GM13976 (cell line): ENCODE results near the gene KLF4.

Source experiments
- DNase-seq: peaks from one replicate; pipeline ENCODE4 v3.0.0; 2012; ENCODE audit warnings: low spot score
- CTCF ChIP-seq: IDR thresholded peaks from 2 replicates; pipeline ENCODE4 v1.5.1; 2012; ENCODE audit warnings: borderline replicate concordance, mild to moderate bottlenecking; ENCODE audit not compliant: insufficient read depth; ENCODE audit errors: extremely low read depth, missing control alignments, control extremely low read depth
- in situ Hi-C: fragments of 300-500 bp; cut with MboI; formaldehyde crosslinking; loops from one replicate; pipeline ENCODE4 v1.12.0; 2022; ENCODE audit warnings: low sequenced_read_pairs, mixed read lengths, inconsistent platforms; ENCODE audit not compliant: unreplicated experiment

Gene KLF4

GRCh38 chr9:107466826-107467225 is 22.7 kb downstream of the KLF4 start:
- in situ Hi-C loops, result loop anchor here (25.0 kb wide), 1 partner anchor 1295 kb away; no protein-coding TSS in a partner anchor
- no peak for TF ChIP-seq CTCF
- no peak for DNase-seq

GRCh38 chr9:107465467-107466451 is 23.8 kb downstream of the KLF4 start:
- peak; percentile 50 for TF ChIP-seq CTCF
- DNase-seq, result peak; percentile 79
- in situ Hi-C loops, result loop anchor here (25.0 kb wide), 1 partner anchor 1297 kb away; no protein-coding TSS in a partner anchor

- no peak for DNase-seq
- no peak for TF ChIP-seq CTCF
- in situ Hi-C loops, result loop anchor here (25.0 kb wide), 1 partner anchor 1298 kb away; no protein-coding TSS in a partner anchor
Measured at GRCh38 chr9:107464516-107464915, 25.1 kb downstream of the KLF4 start.

GRCh38 chr9:107462691-107463090 is 26.9 kb downstream of the KLF4 start:
- no peak for DNase-seq
- in situ Hi-C loops, result loop anchor here (25.0 kb wide), 1 partner anchor 1300 kb away; no protein-coding TSS in a partner anchor
- TF ChIP-seq CTCF, result no peak

GRCh38 chr9:107460153-107461023 is 29.2 kb downstream of the KLF4 start:
- in situ Hi-C loops, result loop anchor here (25.0 kb wide), 1 partner anchor 1302 kb away; no protein-coding TSS in a partner anchor
- no peak for TF ChIP-seq CTCF
- no peak for DNase-seq
